Fibroblast of the aortic adventitia (primary cell): ENCODE measurements around the gene COG8. TPM values are rescaled to one million over a fixed set of nuclear protein-coding genes. Genes with fewer than 3 reads are reported as not detected.

Experiments used
- DNase-seq: peaks from one replicate; pipeline ENCODE4 v3.0.0-alpha.2; 2010; ENCODE audit warnings: low read depth
- H3K4me3 ChIP-seq: 2 replicates; pipeline ENCODE4 v1.5.1; 2011; ENCODE audit warnings: low read depth, mild to moderate bottlenecking, control low read depth, low read length, moderate library complexity
- total RNA-seq: library from RNA; depleted of rRNA; stranded (reverse); fragments of >200 nt; gene quantifications from 2 replicates; pipeline ENCODE4 v1.2.3, GENCODE V29; 2012; ENCODE audit warnings: low replicate concordance
- TF ChIP-seq, protein P1 (sequence below): IDR thresholded peaks from 2 replicates; pipeline ENCODE4 v1.5.1; 2011; ENCODE audit warnings: mild to moderate bottlenecking, low read length, control low read depth, inconsistent platforms; ENCODE audit not compliant: insufficient read depth

COG8 gene
- total RNA-seq, 1 donor, result 51.5 TPM

DNA sequence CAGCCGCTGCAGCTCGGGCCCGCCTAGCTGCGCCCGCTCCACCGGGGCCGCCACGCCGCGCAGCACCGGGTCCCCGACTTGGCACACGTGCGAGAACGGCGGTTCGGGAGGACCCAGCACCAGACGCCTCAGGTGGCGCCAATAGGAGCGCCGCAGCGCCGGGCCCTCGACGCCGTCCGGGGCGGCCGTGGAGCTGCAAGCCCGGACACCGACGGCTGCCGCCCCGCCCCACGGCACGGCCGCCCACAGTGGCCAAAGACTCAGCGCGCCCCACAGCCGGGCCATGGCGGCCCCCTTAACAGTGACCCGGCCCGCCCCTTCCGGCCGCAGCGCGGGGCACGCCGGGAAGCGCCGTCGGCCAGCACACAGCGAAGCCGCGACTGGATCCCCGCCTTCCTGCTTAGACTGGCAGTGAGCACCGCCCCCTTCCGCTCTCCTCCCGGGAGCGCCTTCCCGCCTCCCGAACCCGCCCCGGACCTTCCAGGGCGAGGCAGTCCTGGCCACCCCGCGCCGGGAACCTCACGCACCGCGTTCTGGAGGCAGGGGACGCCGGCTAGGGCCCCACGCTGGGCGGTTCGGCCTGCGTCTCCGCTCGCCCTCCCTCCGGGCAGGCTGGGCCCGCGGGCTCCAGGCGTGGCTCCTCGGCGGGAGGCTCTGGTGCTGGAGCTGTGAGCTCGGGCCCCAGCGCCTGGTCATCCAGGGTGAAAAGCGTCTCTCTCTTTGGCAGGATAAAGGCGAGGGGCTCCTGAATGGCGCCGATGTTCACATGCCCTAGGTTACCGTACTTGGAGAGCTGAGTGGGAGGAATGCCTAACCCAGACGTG is 8.9 kb downstream of the COG8 start, which contains the start of gene PDF:
Gene PDF (minus strand): TSS at position 303 of the 824 bp plus-strand sequence. CDS start 18 bp downstream, at position 285.
- H3K4me3 ChIP-seq, result peak within 1 kb of the TSS; percentile 80
- TF ChIP-seq, protein P1, sequence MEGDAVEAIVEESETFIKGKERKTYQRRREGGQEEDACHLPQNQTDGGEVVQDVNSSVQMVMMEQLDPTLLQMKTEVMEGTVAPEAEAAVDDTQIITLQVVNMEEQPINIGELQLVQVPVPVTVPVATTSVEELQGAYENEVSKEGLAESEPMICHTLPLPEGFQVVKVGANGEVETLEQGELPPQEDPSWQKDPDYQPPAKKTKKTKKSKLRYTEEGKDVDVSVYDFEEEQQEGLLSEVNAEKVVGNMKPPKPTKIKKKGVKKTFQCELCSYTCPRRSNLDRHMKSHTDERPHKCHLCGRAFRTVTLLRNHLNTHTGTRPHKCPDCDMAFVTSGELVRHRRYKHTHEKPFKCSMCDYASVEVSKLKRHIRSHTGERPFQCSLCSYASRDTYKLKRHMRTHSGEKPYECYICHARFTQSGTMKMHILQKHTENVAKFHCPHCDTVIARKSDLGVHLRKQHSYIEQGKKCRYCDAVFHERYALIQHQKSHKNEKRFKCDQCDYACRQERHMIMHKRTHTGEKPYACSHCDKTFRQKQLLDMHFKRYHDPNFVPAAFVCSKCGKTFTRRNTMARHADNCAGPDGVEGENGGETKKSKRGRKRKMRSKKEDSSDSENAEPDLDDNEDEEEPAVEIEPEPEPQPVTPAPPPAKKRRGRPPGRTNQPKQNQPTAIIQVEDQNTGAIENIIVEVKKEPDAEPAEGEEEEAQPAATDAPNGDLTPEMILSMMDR, result no peak
- peak; percentile 88 for DNase-seq

DNA sequence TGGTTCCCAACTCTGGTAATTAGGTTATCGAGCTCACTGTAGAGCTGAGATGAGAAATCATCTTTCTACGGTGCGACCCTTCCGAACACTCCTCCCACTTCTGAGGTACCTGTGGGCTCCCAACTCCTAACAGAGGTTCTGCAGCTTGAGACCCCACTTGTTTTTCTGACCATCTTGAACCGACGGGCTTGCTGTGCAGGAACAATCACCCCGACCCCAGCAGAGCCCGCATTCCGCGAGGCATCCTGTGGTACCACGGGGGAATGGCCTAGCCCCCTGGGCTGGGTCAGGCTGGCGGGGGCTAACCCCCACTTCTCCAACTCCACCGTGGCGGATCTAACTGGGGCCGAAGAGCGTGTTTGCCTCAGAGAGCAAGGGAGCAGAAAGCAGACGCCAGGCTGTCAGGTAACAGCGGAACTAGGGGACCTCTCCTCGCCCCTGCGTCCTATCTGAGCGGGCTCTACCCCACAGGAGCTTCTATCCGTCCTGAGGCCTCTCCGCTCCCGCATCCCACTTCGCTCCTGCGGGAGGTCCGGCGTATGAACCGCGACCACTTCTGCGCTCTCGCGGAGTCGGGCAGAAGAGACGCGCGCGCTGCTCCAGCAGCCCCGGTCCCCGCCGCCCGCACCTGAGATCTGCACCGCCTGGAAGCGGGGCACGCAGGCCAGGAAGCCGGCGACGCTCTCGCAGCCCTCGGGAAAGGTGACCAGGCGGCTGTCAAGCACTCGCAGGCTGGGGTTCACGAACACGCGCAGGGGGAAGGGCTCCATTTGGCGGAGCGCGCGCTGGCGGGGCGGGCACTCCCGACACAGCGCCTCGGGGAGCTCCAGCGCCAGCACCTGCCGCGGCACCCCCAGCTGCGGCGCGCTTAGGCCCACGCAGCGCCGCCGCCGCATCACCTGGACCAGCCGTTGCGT is 9.7 kb downstream of the COG8 start:
- H3K4me3 ChIP-seq, result peak overlapping the region; percentile 80
- no peak for DNase-seq
- TF ChIP-seq, protein P1, result no peak

DNA sequence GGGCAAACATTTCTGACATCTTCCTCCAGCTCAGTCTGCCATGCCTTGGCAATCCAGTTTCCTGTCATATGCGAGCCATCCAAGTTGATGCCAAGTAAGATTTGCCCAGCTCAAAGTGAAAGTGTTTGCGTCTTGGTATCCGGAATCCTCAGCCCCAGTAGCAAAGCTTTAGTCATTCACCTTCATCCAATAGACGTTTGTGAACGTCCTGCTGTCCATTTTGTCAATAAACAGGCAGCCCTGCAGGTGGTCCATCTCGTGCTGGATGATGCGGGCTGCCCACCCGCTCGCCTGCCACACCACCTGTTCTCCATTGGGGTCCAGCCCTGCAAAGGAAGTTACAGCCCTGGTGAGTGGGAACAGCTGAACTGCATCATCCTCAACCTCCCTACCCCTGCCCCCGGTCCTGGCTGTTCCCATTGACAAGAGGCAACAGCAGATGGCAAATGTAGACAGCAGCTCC is 10.5 kb downstream of the COG8 start:
- TF ChIP-seq, protein P1, result no peak
- DNase-seq, result no peak

DNA sequence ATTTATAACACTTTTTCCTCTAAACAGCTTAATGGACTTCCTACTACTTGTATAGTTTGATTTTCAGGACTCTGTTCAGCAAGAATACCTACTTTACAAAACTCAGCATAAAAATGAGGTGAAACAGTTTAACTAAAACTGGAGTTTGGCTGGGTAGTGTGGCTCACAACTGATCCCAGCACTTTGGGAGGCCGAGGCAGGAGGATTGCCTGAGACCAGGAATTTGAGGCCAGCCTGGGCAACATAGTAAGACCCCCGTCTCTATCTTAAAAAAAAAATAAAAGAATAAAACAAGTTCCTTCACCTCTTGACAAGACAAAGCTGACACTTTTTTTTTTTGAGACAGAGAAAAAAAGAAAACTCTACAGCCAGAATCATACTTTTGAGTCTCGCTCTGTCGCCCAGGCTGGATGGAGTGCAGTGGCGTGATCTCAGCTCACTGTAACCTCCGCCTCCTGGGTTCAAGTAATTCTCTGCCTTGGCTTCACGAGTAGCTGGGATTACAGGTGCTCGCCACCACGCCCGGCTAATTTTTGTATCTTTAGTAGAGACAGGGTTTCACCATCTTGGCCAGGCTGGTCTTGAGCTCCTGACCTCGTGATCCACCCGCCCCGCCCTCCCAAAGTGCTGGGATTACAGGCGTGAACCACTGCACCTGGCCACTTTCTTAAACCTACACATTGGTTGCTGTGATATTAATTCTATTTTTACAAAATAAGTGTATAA is 11.6 kb downstream of the COG8 start:
- no peak for DNase-seq
- TF ChIP-seq, protein P1, result no peak
- H3K4me3 ChIP-seq, result no peak overlapping the region

More for the DNA sequence above, 10.5 kb downstream of the COG8 start:
- H3K4me3 ChIP-seq, result peak overlapping the region; percentile 80

DNA sequence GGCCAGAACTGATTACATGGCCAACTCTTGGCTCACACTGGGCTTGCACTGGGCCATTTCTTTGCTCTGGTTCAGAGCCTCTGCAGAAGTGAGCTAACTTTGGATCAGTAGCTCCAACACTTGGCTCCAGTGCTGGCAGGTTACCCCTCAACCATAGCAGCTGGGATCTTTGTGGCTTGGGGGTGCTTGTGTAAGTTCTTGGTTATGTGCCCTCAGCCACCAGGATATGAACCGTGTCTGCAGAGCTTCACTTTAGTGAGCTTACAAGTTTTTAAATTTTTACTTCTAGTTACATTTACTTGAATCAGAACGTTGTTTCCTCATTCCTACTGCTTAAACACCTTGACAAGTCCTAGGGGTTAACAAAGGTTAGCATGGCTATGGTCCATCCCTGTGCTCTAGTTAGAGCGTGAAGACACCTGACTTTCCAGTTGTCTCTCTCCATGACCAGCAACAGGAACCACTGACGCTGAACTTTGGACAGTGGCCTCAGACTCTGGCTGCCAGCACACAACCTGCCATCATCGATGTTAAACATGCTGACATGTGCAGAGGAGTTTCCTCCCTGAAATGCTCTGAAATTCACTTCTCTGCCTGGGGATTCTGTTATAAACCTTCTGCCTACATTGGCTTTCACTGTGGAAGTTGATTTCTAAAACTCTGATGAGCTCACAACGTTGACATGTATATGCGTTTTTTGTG is 13.0 kb downstream of the COG8 start:
- TF ChIP-seq, protein P1, result no peak
- no peak for DNase-seq
- H3K4me3 ChIP-seq, result no peak overlapping the region

DNA sequence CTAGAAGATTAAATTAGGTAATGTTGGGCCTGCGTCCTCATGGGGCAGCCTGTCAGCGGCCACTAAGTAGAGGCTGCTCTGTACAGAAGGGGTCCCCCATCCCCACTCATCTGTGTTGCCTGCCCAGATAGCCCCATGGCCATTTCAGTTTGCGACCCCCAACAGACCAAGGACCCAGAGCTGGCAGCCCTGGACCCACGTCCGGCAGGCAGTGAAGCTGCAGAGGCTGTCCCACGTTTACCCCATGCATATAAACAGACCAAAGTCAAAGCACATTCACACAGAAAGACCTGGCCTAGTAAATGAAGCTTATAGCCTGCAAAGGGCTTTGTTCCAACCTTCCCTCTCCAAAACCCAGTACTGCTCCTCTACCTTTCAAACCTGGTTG is 13.6 kb downstream of the COG8 start:
- H3K4me3 ChIP-seq, result no peak overlapping the region
- TF ChIP-seq, protein P1, result no peak
- no peak for DNase-seq
